Fibroblast of skin of left biceps (primary cell): Measurements from ENCODE around the gene TP53TG5.

Source experiments
- DNase-seq, 2 experiments: peaks; one replicate each; pipeline ENCODE4 v3.0.0-alpha.2; 2013; ENCODE audit warnings: low read depth in 2 of 2

The TP53TG5 gene

DNA sequence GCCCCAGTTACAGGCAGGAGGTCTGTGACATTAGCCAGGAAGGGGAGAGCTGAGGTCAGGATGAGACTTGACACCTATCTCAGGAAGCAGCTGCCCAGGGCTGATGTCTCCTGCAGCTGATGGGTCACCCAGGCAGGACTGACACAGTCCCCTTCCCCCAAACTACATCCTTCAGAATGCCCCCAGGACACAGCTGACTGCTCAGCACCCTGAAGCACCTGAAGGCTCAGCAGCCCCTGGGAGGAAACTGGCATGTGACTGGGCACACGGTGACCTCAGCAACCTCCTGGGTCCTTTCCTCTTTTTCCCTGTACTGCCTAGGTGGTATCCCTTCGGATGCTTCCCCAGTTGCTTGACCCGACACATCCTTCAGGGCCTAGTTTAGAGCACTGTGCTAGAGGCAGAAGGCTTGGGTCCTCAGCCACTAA is 31.8 kb downstream of the TP53TG5 start:
- no peak for DNase-seq

DNA sequence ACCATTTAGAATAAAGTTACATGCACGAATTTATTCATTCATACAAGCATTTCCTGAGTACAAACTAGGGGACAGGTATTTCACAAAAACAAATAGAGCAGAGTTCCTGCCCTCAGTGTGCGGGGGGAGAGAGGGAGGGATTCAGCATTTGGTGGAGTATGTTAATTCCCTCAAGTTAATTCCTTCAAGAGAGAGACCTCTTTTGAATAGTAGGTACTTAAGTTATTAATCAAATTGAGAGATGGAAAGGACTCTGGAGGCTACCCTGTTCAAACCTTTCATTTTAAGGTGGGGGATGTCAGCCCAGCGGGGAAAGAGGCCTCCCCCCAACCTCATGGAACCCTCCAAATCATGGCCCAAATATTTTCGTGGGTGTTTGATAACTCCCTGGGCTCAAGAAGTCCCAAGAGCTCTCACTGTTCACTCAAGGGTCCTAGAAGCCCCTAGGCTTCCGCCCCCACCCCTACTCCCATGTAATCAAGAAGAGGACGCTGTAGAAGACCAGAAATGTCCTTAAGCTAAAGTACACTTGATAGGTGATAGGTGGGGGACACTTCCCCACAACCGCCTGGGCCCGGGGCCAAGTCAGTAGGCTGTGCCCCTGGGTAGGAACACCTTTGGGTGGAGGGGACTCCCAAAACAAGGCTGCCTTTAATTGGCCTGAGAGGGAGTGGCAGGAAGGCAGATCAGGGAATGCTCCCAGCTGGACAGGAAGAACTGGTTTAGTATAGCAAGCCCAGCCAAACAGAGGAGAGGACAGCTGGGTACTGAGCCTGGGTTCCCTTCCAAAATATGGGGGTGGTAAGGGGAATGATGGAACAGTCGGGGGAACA is 32.8 kb downstream of the TP53TG5 start:
- no peak for DNase-seq

- no peak for DNase-seq
Measured at GRCh38 chr20:45344168-45344860, 33.8 kb downstream of the TP53TG5 start.

DNA sequence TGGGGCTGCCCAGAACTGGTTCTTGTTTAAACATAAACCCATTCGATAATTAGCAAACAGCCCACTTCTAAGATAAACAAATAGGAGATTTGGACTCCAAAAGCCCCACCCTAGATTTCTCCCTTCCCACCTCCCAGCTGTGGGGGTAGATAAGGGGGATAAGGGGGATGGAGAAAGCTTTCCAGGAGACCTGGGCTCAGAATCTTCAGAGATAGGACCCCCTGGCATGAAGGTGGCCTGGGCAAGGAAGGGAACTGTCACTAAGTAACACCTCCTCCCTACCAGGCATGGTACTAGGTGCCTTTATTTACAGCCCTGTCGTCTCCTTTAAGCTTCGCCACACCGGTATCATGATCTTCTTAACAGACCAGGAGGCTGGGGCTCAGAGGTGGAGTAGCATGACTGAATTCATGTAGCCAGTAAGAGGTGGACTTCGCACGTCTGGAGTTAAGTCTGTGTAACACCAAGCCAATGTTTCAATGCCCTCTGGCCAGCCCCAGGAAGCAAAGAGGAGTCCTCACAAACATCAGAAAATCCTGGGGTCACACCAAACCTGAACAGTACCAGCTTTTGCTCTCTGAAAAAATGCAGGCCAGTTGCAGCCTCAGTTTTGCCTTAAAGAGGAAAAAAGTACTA is 34.5 kb downstream of the TP53TG5 start:
- DNase-seq = no peak

DNA sequence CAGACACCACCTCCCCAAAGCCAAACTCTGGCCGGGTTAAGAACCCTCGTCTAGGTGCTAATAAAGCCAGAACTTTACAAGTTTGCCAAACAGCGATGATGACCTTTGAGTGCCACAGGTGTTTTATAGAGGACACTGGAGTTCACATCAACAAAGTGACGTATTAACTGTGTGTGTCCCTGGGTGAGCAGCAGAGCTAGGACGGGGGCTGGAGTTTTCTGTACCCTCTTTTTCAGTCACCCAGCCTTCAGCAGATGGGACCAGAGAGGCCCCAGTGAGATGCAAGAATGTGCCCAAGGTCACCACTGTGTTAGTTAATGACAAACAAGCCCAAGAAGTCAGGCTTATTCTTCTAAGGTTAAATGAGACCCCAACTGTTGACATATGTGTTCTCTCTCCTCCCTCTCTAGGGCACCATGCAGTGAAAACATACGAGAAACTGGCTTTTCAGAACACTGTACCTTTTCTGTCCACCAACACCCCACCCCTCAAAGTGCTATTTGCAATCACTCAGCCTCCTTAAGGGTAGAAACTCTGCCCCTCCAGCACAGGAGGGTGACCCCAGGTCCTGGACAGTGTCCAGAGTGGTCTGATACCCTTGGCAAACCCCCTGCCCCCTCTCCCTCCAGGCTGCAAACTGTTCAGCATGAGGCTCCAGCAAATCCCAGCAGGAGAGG is 35.1 kb downstream of the TP53TG5 start:
- no peak for DNase-seq

- DNase-seq = no peak
Measured at GRCh38 chr20:45341939-45342854, 35.9 kb downstream of the TP53TG5 start.

GRCh38 chr20:45341579-45341938 is 36.6 kb downstream of the TP53TG5 start:
- no peak for DNase-seq

DNA sequence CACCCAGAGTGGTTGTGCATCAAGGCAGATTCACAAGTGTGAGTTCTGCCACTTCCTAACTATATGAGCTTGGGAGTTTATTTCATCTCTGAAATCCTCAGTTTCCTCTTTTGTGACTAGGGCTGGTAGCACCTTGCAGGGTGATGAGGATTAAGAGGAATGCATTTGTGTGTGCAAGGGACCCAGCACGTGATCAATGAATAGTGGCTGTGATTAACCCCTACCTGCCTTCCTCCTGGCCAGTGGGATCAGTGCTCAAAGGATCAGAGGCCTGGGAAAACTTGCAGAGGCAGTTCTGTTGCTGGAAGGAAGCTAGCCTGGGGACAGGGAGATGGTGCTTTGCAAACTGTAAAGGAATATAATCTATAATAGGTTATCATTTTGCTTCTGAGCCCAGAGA is 37.2 kb downstream of the TP53TG5 start:
- no peak for DNase-seq

GRCh38 chr20:45340236-45340847 is 37.8 kb downstream of the TP53TG5 start:
- no peak for DNase-seq

GRCh38 chr20:45339799-45340198 is 38.3 kb downstream of the TP53TG5 start:
- no peak for DNase-seq

DNA sequence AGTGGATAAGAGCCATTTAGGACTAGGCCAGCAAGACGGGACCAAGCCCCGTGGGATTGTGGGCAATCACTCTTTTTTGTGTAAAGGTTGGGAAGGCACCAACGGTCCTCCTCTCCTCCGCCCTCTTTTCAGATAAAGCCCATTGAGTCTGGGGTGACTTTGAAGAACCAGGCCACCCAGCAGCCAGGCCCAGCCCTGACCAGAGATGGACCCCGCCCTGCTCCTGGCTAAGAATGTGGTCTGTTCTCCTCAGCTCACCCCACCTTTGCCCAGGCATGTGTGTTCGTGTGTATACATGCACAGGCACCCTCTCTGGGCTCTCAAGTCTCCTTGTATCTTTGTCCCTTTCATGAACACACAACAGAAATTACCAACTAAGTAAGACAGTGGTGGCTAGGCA is 39.0 kb downstream of the TP53TG5 start:
- no peak for DNase-seq

GRCh38 chr20:45338121-45339030 is 39.7 kb downstream of the TP53TG5 start:
- no peak for DNase-seq

DNA sequence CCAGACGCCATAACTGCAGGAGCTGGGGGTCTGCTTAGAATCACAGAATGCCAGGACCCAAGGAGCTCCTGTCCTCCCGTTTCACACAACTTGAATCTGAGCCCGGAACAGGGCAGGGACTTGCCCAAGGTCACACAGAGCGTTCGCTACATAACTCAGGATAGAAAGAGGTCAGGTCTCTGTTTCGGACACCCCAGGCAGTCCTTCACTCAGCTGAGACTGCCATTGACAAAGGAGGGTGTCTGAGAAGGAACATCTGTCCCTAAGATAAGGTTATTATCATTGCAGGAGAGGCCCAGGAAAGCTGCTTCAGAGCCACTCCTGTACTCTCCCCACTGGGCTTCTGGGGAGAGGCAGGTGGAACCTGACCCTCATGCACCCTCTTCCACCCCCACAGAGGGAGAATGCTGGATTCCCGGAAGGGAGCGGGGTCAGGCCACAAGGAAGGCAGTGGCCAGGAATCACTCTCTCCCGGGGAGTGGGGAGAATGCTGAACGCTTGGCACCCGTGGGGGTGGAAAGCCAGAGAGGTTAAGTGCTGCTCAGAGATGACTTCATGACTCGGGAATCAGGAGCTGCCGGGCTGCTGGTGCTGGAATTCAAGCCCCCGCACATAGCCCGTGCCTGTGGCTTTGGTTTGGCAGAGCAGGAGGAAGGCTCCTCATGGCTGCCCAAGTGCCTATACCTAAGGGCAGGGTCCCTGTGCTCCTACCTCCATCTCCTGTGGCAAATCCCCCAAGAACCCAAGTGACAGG is 40.6 kb downstream of the TP53TG5 start:
- DNase-seq = peak; percentile 66 to 76

DNA sequence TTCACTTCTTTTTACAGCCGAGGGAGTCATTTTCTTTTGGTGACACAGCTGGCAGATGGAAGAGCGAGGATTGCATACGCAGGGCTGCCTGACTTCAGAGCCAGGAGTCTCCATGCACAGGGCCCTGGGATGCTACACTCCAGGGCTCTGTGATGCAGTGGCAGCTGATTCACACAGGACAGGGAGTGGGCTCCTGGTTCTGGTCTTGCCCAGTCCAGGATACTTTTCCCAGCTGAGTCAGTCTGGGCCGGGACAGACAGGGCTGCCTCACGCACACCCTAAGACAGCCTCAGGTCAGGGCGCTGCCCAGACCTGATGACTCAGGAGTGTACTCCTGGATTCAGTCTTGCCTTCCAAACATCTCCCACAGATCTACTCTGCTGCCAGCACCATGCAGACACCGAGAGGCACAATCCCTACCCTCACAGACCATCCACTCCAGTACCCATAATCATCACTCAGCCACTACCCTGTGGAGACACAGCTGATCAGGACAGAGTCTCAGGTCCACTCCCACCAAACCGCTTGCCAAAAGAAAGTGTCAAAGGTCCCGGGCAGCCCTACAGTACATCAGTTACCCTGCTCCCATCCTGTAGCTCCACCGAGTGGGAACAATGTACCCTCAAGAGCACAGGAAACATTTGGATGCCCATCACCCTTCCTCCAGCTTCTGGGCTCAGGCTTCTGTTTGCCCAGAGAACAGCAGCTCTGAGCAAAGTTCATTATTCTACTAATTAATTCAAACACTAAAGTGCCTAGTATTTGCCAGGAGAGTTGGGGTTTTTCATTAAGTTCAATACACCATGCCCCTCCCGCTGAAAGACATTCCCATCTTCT is 41.4 kb downstream of the TP53TG5 start:
- no peak for DNase-seq

- no peak for DNase-seq
Measured at GRCh38 chr20:45330476-45330875, 47.6 kb downstream of the TP53TG5 start.

DNA sequence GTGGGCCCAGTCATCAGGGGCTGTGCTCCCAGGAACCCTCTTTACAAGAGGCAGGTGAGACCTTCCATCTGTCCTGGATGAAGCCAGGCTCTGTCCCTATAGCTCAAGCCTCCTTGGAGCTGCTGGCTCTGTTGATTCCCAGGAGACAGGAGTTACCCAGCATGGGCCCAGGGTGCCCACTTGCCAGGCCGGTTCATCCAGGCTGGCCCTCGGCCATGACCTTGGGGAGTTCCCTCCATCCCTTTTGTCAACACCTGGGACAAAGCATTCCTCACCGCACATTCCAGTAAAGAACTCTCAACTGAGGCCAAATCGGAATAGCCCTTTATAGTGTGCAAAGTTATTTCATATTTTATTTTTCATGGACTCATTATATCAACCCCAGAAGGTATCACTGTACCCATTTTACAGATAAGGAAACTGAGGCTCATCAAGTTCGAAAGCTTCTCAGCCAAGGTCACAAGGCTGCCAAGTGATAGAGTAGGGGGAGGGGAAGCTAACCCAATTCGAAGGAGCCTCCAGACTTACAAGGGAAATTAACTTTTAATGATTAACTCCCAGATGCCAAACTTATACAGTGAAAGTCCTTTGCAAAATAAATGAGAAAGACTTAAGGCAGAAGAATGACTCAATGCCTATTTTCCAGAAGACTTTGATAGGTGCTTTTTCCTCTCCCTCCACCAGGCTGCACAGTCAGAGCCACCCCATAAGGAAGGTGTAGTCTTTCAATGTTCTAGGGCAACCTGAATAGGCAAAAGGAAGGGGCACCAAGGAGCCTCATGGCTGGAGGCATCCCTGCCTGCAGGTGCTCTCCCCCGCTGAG is 48.4 kb downstream of the TP53TG5 start:
- no peak for DNase-seq

DNA sequence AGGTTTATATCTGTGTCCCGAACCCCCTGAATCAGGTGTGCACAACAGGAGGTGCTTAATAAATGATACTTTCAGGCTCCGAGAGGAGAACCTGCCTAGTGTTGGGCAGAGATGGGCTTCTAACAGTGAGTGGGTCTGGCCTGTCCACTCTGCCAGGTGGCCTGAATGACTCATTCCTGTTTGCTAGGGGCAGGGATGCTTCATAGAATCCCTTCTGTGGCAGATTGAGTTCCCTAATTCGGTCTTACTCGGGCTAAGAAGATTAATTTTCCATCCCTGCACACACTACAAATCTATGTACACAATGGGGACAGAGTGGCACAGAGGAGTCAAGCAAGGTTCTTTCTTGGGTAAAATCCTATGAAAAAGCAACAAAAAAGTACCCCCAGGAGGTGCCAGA is 49.7 kb downstream of the TP53TG5 start:
- no peak for DNase-seq
